ENCODE measurements around the gene TRIM46.

- TF ChIP-seq CTCF (IDR thresholded peaks at IDR 0.05; ENCODE audit: insufficient read depth, low read depth, low read length), result no peak
- no peak for TF ChIP-seq EZH2 (IDR thresholded peaks at IDR 0.05; ENCODE audit: insufficient read depth, low read length)
These were observed 35.7 kb downstream of the TRIM46 start for GRCh38 chr1:155209312-155209721.

Data from astrocyte (in vitro differentiated cells and primary cell).